ENCODE results near the gene MFSD2B. TPM values are rescaled to one million over a fixed set of nuclear protein-coding genes. Genes with fewer than 3 reads are reported as not detected.

The MFSD2B gene
- total RNA-seq, 2 donors from 2014 or later: 0.24 to 0.35 TPM

DNA sequence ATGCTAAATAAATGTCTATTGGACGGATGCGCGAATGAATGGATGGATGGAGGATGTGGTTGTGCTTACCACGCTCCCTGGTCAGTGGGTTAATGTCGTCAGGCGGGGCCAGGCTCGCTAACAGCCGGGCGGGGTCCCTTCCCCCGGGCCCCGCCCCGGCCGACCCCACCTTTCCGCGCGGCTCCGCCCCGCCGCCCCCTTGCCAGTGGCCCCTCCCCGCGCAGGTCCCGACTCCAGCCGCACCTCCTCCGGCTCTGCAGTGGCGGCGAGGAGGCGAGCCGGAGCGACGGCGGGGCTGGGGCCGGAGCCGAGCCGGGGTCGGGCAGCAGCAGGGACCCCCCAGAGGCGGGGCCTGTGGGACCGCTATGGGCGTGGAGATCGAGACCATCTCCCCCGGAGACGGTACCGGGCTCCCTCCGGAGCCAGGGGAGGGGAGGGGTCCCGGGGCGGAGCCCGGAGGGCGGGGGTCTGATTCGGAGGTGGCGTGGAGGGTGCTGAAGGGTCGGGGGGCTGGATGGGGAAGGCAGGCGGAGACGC is 39.7 kb downstream of the MFSD2B start, which contains the start of gene FKBP1B:
Gene FKBP1B, plus strand, starts transcription at position 257 of the 537 bp plus-strand sequence. Its CDS starts 109 bp downstream, at position 366.
- peak; percentile 39 to 58 for ATAC-seq (replicated peaks in 1 of 2)
- Mint-ChIP-seq H3K27ac (peak within 1 kb of the TSS; percentile 43), H3K27me3 (ENCODE audit: low read depth) (no peaks in the 10 kb centered on the region), H3K4me1 (ENCODE audit: low read depth) (peaks cover 32% of the 10 kb centered on the region), H3K36me3 (ENCODE audit: insufficient read depth in 2 of 2) (peaks cover 1 to 4% of the 10 kb centered on the region in 2 donors), H3K4me3 (no peak within 1 kb of the TSS), H3K9me3 (no peaks in the 10 kb centered on the region)
- DNase-seq: peak; percentile 74 to 77

DNA sequence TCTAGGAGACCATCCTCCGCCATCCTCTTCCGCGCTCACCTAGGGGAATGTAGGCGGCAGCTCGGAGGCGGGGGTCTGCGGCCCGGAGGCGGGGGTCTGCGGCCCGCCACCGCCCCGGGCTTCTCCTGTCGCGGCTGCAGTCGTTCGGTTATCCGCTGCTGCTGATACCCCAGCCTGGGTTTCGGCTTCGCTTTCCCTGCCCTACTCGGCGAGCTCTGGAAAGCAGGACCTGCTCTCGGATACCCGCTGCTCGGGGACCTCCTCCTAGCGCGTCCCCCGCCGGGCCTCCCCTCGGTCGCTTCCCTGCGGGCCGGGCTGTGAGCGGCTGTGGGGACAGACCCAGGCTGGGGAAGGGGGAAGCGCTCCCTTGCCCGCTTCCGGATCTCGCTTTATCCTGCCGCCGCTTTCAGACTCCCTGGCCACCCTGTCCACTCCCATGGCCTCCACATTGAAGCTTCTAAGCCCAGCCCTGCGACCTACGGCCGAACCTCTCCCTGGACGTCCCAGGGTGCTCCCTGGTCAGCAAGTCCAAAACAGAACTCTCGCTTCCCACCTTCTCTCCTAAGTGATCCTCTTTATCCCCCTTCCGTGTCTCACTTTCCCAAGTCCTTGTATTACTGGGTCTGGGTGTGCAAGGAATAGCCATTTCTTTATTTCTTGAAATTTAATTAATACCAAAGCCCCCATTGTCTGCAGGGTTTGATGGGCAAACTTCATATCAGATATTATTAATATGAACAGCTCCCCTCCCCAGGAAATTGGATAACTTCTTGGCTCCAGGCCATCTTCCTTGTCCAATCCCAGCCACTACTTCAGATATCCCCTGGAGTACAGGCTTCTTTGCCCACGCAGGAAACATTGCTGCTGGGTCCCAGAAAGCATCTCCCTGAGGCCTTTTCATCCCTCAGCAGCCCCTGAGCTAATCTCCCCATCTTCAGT is 40.4 kb downstream of the MFSD2B start:
- Mint-ChIP-seq H3K36me3 (ENCODE audit: insufficient read depth in 2 of 2) (peaks cover 1 to 4% of the 10 kb centered on the region in 2 donors), H3K27me3 (ENCODE audit: low read depth) (no peaks in the 10 kb centered on the region), H3K4me1 (ENCODE audit: low read depth) (peaks cover 26% of the 10 kb centered on the region), H3K4me3 (no peak overlapping the region), H3K27ac (no peak overlapping the region), H3K9me3 (no peaks in the 10 kb centered on the region)
- DNase-seq (peak; percentile 12 to 17), ATAC-seq (replicated peaks in 1 of 2) (no peak)

DNA sequence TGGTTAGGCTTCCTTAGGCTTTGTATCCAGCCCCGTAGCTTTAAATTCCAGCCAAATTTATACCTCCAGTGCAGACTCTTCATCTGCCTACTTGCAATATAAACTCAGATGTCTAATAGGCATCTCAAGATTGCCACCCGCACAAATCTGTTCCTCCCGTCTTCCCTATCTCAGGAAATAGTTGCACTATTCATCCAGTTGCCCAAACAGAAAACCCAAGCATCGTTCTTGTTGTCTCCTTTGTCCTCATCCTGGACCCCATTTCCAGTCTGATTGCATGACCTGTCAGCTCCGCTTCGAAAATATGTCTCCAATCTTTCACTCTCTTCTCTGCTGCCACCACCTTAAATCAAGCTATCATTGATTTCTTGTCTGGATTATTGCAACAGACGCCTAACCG is 41.9 kb downstream of the MFSD2B start:
- Mint-ChIP-seq H3K4me3 (no peak overlapping the region), H3K9me3 (no peaks in the 10 kb centered on the region), H3K27me3 (ENCODE audit: low read depth) (no peaks in the 10 kb centered on the region), H3K27ac (no peak overlapping the region), H3K36me3 (ENCODE audit: insufficient read depth in 2 of 2) (peaks cover 1 to 4% of the 10 kb centered on the region in 2 donors), H3K4me1 (ENCODE audit: low read depth) (peaks cover 16% of the 10 kb centered on the region)
- ATAC-seq (replicated peaks in 1 of 2): no peak
- DNase-seq: no peak

DNA sequence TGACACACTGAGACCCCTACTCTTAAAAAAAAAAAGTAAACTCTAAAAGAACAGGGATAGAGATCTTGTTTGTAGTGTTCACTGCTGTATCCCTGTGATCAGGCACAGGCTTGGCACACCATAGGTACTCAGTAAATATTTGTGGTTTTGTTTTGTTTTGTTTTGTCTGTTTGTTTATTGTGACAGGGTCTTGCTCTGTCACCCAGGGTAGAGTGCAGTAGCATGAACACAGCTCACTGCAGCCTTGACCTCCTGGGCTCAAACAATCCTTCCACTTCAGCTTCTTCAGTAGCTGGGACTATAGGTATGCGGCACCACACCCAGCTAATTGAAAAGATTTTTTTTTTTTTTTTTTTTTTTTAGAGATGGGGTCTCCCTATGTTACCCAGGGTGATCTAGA is 43.1 kb downstream of the MFSD2B start:
- Mint-ChIP-seq H3K4me1 (ENCODE audit: low read depth) (peaks cover 5% of the 10 kb centered on the region), H3K36me3 (ENCODE audit: insufficient read depth in 2 of 2) (peaks cover 1 to 2% of the 10 kb centered on the region in 2 donors), H3K27ac (no peak overlapping the region), H3K4me3 (no peak overlapping the region), H3K27me3 (ENCODE audit: low read depth) (no peaks in the 10 kb centered on the region), H3K9me3 (no peaks in the 10 kb centered on the region)
- no peak for ATAC-seq (replicated peaks in 1 of 2)
- DNase-seq: no peak

DNA sequence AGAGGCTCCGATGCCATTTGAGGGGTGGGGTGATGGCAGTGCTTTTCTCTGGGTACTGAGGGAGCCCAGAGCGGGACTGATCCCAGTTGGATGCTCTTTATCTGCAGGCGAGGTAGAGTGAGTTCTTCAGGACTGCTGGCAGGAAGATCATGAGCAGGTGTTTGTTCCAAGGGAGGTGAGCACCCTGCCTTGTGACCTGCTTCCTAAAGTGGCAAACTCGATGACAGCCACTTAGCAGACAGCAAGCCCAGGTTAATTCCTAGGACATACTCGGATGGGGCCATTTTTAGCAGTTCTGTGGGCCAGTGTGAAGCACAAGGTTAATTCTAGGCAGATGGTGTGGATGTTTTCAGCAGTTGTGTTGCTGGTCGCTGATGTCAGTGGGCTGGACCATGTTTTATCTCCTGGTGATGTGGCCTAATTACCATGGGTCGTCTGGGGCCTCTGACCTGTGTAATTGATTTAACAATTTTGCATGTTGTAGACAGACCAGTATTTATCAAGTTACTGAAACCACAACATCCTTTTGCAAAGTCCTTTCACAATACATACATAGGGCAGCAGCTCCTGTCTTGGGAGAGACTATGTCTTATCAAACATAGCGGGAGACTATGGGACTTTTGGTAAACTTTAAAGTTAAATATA is 44.6 kb downstream of the MFSD2B start:
- no peak overlapping the region for H3K4me3 Mint-ChIP-seq
- no peak for ATAC-seq (replicated peaks in 1 of 2)
- H3K27ac Mint-ChIP-seq: no peak overlapping the region
- no peak for DNase-seq
- no peaks in the 10 kb centered on the region for H3K4me1 Mint-ChIP-seq (ENCODE audit: low read depth)
- H3K36me3 Mint-ChIP-seq (ENCODE audit: insufficient read depth in 2 of 2): no peaks in the 10 kb centered on the region
- H3K9me3 Mint-ChIP-seq: no peaks in the 10 kb centered on the region
- no peaks in the 10 kb centered on the region for H3K27me3 Mint-ChIP-seq (ENCODE audit: low read depth)

DNA sequence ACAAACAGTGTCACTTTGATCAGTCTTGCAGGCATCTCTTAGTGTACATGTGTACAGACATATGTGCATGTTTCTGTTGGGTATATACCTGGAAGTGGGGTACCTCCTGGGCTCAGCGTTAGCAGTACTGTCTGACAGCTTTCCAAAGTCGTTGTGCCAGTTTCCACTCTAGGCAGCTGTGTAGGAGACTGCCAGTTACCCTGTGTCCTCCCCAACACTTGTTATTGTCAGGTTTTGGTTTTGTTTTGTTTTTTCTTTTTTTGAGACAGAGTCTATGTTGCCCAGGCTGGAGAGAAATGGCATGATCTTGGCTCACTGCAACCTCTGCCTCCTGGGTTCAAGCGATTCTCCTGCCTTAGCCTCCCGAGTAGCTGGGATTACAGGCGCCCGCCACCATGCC is 45.9 kb downstream of the MFSD2B start:
- H3K27me3 Mint-ChIP-seq (ENCODE audit: low read depth): no peaks in the 10 kb centered on the region
- H3K36me3 Mint-ChIP-seq (ENCODE audit: insufficient read depth in 2 of 2): no peaks in the 10 kb centered on the region
- no peak overlapping the region for H3K27ac Mint-ChIP-seq
- ATAC-seq (replicated peaks in 1 of 2): no peak
- no peak overlapping the region for H3K4me3 Mint-ChIP-seq
- H3K9me3 Mint-ChIP-seq: no peaks in the 10 kb centered on the region
- H3K4me1 Mint-ChIP-seq (ENCODE audit: low read depth): peaks cover 4% of the 10 kb centered on the region
- DNase-seq: no peak

DNA sequence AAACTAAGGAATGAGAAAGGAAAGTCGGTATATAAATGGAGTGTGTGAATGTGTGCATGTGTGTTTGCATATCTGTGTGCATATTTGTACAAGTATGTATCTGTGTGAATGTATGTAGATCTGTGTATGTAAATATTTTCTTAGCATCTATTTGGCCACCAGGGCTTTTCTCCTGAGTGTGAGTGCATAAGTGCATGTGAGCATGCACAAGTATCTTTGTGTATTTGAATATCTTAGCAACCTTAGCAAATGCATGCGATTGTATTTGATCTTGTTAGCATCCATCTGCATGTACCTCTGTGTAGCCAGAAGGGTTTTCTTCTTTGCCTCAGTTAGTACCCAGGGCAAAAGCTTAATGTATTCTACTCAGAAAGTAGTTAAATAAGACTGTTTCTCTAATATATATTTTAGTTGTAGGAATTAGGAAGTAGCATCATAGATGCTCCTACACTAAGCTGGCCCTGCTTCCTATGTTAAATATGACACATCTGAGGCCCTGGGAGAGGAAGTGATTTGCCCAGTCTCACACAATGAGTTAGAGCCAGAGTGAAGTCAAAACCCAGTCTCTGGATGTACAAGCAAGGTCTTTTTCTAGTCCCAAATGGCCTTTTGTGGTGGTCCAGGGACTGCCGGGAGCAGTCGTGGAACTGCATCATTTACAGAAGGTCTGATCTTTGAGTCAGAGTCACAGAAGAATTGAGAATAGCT is 48.8 kb downstream of the MFSD2B start:
- peaks cover 4% of the 10 kb centered on the region for H3K4me1 Mint-ChIP-seq (ENCODE audit: low read depth)
- peak overlapping the region; percentile 1 for H3K27ac Mint-ChIP-seq
- DNase-seq (no peak), ATAC-seq (replicated peaks in 1 of 2) (peak in 1 of 2 donors; percentile 31)
- H3K27me3 Mint-ChIP-seq (ENCODE audit: low read depth): no peaks in the 10 kb centered on the region
- H3K36me3 Mint-ChIP-seq (ENCODE audit: insufficient read depth in 2 of 2): no peaks in the 10 kb centered on the region
- H3K9me3 Mint-ChIP-seq: no peaks in the 10 kb centered on the region
- H3K4me3 Mint-ChIP-seq: no peak overlapping the region

DNA sequence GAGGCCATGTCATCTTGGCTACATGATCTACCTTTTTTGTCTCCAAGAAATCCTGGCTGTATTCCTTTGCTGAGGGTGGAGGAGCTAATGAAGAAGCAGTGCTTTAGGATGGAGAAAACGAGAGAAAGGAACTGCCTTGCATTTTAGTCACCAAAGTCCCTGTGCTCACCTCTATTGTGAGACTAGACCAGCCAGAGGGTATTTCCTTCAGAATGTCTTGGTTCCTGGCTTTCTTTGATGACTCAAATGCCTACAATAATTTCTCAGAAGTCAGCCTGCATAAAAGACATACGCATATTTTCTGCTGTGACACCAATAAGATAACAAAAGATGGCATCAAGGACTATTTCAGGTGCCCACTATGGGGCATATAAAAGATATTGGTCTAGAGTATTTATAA is 55.5 kb downstream of the MFSD2B start:
- H3K36me3 Mint-ChIP-seq (ENCODE audit: insufficient read depth in 2 of 2): peaks cover 0 to 3% of the 10 kb centered on the region in 2 donors
- no peak overlapping the region for H3K4me3 Mint-ChIP-seq
- no peaks in the 10 kb centered on the region for H3K27me3 Mint-ChIP-seq (ENCODE audit: low read depth)
- ATAC-seq (replicated peaks in 1 of 2) (peak; percentile 71 to 74), DNase-seq (no peak)
- peak overlapping the region; percentile 31 for H3K27ac Mint-ChIP-seq
- peaks cover 13% of the 10 kb centered on the region for H3K4me1 Mint-ChIP-seq (ENCODE audit: low read depth)
- no peaks in the 10 kb centered on the region for H3K9me3 Mint-ChIP-seq

DNA sequence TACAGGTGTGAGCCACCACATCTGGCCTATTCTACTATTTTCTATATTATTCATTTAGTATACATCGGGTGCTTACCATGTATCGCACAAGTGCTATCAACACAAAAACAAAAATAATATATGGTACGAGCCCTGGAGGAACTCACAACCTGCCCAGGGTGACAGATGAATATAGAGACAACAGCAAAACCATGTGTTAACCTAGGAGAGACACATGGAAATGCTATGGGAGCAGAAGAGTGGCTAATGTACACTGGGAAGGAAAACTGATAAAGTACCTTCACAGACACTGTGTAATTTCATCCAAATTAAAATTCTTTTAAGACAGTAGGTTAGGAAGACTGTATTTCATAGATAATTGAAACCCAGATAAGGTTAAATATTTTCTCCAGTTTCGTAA is 62.4 kb downstream of the MFSD2B start:
- Mint-ChIP-seq H3K36me3 (ENCODE audit: insufficient read depth in 2 of 2) (peaks cover 2 to 15% of the 10 kb centered on the region in 2 donors), H3K27ac (peak overlapping the region; percentile 72), H3K4me1 (ENCODE audit: low read depth) (peaks cover 32% of the 10 kb centered on the region), H3K9me3 (no peaks in the 10 kb centered on the region), H3K27me3 (ENCODE audit: low read depth) (no peaks in the 10 kb centered on the region), H3K4me3 (no peak overlapping the region)
- ATAC-seq (replicated peaks in 1 of 2): no peak
- no peak for DNase-seq

DNA sequence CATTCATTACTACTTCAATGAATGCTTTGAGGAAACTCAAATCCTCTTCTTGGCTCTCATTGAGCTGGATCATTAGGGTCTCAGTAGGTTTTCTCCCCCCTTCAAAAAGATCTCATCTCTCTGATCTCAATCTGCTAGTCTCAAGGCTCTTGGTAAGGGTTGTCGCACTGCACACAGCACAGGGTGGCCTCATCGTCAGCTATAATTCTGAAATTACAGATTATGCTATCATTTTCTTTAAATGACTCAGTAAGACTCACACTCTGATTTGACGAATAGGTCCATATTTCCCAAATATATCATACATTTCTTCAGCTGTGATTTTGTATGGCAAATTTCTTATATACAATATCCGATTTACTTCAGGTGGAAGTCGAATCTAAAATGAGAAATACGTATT is 63.9 kb downstream of the MFSD2B start:
- Mint-ChIP-seq H3K4me1 (ENCODE audit: low read depth) (peaks cover 43% of the 10 kb centered on the region), H3K9me3 (no peaks in the 10 kb centered on the region), H3K27me3 (ENCODE audit: low read depth) (no peaks in the 10 kb centered on the region), H3K27ac (peak overlapping the region; percentile 45), H3K36me3 (ENCODE audit: insufficient read depth in 2 of 2) (peaks cover 2 to 13% of the 10 kb centered on the region in 2 donors), H3K4me3 (peak overlapping the region; percentile 53 to 98)
- DNase-seq (peak in 1 of 2 donors; percentile 26), ATAC-seq (replicated peaks in 1 of 2) (no peak)

DNA sequence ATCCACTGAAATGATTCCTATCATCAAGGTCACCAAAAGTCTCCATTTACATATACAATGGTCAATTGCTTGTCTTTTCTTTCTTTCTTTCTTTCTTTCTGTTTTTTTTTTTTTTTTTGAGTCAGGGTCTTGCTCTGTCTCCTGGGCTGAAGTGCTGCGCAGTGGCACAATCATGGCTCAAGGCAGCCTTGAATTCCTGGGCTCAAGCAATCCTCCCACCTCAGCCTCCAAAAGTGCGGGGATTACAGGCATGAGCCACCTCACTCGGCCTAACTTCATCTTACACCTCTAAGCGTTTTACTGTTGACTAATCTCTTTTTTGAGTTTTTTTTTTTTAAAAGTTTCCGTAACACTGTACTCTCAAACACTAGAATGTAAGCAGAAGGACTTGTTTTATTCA is 65.4 kb downstream of the MFSD2B start:
- no peaks in the 10 kb centered on the region for H3K9me3 Mint-ChIP-seq
- peaks cover 43% of the 10 kb centered on the region for H3K4me1 Mint-ChIP-seq (ENCODE audit: low read depth)
- H3K36me3 Mint-ChIP-seq (ENCODE audit: insufficient read depth in 2 of 2): peaks cover 2 to 11% of the 10 kb centered on the region in 2 donors
- no peaks in the 10 kb centered on the region for H3K27me3 Mint-ChIP-seq (ENCODE audit: low read depth)
- H3K27ac Mint-ChIP-seq: peak overlapping the region; percentile 86
- H3K4me3 Mint-ChIP-seq: peak overlapping the region; percentile 89 to 98
- DNase-seq (no peak), ATAC-seq (replicated peaks in 1 of 2) (no peak)

All from activated T-cell treated with anti-CD3 and anti-CD28 coated beads, Interleukin-2, amount 50 U/mL, for 72 hours (primary cell).